NB4 (cell line): ENCODE data around the gene PRRG2.

Experiments used
- POLR2A ChIP-seq: IDR thresholded peaks from 2 replicates; pipeline ENCODE4 v1.6.1; 2011; ENCODE audit warnings: mild to moderate bottlenecking; ENCODE audit not compliant: insufficient read length; ENCODE audit errors: extremely low read depth
- TF ChIP-seq, protein P1 (sequence below): IDR thresholded peaks from one replicate; pipeline ENCODE4 v1.5.1; 2012; ENCODE audit warnings: low read depth, low read length

DNA sequence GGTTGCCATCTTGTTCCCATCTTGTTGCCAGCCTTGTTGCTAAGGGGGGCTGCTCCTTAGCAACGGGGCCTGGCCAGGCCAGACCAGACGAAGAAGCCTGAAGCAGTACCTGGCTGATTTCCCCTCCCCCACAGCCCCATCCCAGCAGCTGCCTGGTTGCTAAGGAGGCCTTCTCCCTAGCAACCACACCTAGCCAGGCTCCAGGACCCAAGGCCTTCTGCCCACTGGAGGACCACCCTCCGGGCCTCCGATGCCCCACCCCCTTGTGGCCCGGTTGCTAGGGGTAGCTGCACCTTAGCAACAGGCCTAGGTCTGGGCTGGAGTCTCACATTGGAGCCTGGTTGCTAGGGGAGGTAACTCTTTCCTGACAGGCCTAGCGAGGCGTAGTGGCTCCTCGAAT, 3.9 kb downstream of the PRRG2 start:
- TF ChIP-seq, protein P1, sequence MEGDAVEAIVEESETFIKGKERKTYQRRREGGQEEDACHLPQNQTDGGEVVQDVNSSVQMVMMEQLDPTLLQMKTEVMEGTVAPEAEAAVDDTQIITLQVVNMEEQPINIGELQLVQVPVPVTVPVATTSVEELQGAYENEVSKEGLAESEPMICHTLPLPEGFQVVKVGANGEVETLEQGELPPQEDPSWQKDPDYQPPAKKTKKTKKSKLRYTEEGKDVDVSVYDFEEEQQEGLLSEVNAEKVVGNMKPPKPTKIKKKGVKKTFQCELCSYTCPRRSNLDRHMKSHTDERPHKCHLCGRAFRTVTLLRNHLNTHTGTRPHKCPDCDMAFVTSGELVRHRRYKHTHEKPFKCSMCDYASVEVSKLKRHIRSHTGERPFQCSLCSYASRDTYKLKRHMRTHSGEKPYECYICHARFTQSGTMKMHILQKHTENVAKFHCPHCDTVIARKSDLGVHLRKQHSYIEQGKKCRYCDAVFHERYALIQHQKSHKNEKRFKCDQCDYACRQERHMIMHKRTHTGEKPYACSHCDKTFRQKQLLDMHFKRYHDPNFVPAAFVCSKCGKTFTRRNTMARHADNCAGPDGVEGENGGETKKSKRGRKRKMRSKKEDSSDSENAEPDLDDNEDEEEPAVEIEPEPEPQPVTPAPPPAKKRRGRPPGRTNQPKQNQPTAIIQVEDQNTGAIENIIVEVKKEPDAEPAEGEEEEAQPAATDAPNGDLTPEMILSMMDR: no peak
- no peak for TF ChIP-seq POLR2A
